GM18867 (cell line): ENCODE data around the gene SLC39A13.

Source experiments
- ATAC-seq: cut with Tn5 transposase; IDR thresholded peaks from one replicate; pipeline ENCODE4 v1.9.1; 2021; ENCODE audit warnings: mild to moderate bottlenecking, moderate library complexity; ENCODE audit not compliant: unreplicated experiment

SLC39A13 gene

DNA sequence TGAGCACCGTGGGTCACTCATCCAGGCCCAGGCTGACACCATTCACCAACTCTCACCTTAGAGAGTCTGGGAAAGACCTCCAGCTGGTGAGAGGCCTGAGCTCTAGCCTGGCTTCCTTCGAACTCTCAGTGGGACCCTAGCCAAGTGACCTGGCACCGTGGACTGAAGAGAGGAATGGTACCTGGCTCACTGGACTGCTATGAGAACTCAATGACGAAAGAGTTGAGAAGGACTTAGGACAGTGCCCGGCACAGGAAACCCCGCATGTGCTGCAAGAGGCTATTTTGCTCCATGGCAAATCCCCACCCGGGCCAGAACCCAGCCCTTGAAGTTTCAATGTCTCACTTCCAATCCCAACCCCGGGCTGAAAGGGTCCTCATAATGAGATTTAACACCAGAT is 41.2 kb downstream of the SLC39A13 start:
- no peak for ATAC-seq

DNA sequence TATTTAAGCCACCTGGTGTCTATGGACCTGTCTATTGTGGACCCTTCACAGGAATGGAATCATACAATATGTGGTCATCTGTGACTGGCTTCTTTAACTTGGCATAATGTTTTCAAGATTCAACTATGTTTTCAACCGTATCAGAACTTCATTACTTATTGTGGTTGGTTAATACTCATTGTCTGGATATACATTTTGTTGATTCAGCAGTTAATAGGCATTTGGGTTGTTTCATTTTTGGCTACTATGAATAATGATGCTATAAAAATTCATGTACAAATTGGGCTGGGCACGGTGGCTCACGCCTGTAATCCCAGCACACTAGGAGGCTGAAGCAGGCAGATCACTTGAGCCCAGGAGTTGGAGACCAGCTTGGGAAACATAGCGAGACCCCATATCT is 43.0 kb downstream of the SLC39A13 start:
- ATAC-seq: no peak

DNA sequence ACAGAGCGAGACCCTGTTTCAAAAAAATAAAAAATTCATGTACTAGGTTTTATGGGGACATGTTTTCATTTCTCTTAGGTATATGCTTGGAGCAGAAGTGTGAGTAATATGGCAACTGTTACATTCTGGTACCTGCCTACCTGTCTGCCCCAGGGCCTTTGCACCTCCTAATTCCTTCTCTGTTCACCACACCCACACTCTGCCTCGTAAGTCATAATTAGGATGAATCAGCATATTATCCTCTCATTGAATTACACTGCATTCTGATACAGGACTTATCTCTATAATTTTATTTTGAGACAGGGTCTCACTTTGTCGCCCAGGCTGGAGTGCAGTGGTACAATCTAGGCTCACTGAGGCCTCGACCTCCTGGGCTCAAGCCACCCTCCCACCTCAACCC is 43.6 kb downstream of the SLC39A13 start:
- ATAC-seq: no peak

DNA sequence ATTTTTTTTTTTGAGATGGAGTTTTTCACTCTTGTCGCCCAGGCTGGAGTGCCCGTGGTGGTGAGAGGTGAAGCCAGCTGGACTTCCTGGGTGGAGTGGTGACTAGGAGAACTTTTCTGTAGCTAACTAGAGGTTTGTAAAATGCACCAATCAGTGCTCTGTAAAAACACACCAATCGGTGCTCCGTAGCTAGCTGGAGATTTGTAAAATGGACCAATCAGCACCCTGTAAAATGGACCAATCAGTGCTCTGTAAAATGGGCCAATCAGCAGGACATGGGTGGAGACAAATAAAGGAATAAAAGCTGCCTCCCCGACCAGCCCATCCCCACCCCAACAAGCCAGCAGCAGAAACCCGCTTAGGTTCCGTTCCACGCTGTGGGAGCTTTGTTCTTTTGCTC is 45.0 kb downstream of the SLC39A13 start:
- ATAC-seq: no peak

DNA sequence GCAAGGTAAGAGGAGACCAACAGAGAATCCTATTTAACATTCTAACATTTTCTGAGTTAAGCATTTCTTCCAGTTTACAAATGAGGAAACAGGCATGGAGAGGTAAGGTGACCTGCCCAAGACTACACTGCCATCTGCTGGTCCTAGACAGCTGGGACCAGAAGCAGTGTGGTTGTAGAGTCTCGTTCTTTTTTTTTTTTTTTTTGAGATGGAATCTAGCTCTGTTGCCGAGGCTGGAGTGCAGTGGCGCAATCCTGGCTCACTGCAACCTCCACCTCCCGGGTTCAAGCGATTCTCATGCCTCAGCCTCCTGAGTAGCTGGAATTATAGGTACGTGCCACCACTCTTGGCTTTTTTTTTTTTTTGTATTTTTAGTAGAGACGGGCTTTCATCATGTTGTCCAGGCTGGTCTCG is 45.9 kb downstream of the SLC39A13 start:
- peak; percentile 67 for ATAC-seq

DNA sequence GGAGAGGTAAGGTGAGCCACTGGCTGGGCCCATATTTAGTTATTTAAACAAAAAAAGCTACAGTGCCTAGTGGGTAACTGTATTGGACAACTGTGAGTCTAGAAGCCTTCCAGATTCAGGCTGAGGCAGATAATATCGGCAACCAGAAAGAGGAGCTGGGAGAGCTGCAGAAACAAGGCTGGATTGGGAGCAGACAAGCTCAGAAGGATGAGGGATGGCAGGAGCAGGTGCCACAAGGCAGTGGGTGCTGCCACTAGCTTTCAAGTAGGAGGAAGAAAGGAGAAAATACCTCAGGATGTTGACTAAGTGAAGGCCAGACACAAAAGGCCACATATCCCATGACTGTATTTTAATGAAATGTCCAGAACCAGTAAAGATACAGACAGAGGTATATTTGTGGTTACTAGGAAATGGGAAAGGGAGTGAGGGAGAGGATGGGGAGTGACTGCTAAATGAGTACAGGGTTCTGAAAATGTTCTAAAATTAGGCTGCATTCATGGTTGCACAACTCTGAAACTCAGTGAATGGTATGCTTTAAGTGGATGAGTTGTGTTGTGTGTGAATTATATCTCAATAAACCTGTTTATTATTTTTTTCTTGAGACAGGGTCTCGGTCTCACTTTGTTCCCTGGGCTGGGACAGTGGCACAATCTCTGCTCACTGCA is 52.3 kb downstream of the SLC39A13 start:
- ATAC-seq: no peak

DNA sequence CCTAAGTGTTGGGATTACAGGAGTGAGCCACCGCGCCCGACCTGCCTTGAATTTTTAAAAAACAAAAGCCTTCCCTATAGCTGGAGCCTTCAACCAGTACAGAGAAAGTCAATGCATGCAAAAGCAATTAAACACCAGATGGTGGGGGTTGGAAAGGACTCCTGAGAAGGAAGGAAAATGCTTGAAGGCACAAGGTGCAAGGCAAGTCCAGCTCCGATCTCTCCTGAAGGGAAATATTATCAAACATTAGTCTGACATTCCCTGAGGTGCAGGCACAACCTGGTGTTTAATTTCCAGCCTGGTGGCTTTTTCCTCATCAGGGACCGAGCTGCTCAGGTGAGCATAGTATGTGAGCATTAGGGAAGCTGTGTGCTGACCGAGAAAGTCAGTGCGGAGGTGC is 53.5 kb downstream of the SLC39A13 start:
- ATAC-seq: no peak

DNA sequence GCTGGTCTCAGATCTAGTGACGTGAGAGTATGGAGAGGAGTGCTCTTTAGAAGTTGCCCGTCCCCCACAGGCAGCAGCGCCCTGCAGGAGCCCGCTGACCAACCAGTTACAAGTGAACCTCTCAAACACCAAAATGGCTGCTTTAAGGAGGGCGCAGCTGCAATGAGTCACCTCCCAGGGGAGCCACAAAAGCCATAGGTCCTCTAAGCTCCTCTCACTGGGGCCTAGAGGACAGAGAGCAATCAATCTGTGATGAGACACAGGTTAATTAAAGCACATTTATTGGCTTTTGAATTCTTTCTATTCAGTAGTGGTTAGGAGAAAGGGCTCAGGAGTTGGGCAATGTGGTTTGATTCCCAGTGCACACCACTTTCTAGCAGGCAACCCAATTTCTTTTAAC is 56.1 kb downstream of the SLC39A13 start:
- no peak for ATAC-seq
